Right lung (tissue), 5 donors: ENCODE measurements around the gene PAWR. TPM values are rescaled to one million over a fixed set of nuclear protein-coding genes. Genes with fewer than 3 reads are reported as not detected.
"Not testable (repeated sequence)": the region's sequence is repeated elsewhere in the genome, so short reads cannot be mapped to it uniquely, and the experiment has no call there.

Source experiments
- DNase-seq, 2 donors: peaks; one replicate each; pipeline ENCODE4 v3.0.0-alpha.2; 2013
- polyA plus RNA-seq, 5 donors: library from polyadenylated mRNA; unstranded; fragments of 120-200 nt; gene quantifications; one replicate each; pipeline versions ENCODE4 v1.2.1 to v1.2.3, GENCODE V29; 2013; ENCODE audit warnings: inconsistent platforms in 1 of 5, low replicate concordance in 1 of 5; ENCODE audit not compliant: insufficient read length in 5 of 5, insufficient read depth in 1 of 5

Gene PAWR
- polyA plus RNA-seq, 5 donors = 47.2 to 82.3 (median 71.3) TPM

- DNase-seq = no peak
These were observed 136.7 kb downstream of the PAWR start for GRCh38 chr12:79553863-79554574.

DNA sequence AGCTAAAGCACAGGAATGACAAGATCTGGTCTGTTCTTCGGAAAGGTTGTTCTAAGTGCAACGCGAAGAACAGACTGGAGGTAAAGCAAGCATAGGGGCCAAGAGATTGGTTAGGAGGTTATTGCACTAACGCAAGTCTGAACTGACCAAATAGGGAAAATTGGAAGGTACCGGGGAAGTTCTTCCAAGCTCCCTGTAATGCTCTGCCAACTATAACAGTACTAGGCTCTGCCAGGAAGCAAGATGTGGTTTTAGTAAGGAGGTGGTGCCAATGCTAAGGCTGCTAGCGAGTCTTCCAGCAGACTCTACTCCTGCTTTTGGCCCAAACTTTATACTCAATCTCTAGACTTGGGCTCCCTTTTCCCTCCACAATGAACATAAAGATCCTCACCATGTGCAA, 138.6 kb downstream of the PAWR start:
- DNase-seq = no peak

DNA sequence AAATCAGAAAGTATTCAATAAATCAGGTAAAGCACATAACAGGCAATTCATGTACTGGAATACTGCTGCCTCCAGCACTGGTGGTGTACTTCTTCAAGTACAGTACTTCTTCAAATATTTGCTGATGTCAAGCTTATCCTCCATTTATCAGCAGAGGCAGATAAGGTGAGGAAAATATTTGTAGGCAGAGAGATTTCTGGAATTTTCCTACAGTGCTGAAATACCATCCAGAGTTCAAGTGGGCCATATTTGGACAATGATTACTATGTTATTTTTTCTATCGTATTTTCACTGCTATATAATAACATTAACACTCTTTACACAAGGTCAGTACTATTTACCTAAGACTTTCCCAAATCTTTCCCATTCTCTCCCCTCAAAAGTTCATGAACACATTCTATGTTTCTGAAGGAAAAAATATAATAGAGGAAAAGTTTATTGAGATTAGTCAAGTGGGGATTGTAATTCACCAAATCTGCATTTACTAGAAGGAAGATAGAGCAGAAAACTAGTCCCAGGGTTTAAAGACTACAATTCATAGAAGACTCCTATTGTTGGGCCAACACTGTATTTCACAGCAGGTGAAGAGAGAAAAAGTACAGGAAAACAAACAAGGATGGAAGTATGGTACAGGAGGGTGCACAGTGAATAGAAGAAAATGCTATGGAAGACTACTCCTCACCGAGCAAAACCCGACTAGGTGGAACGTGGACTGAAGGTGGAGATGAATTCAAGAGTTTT, 141.1 kb downstream of the PAWR start:
- DNase-seq = no peak

GRCh38 chr12:79548610-79548924, 142.2 kb downstream of the PAWR start:
- DNase-seq = no peak

- DNase-seq = peak in 1 of 2 donors; percentile 55
These were observed 142.8 kb downstream of the PAWR start for GRCh38 chr12:79547735-79548609.

GRCh38 chr12:79547044-79547734, 143.6 kb downstream of the PAWR start:
- DNase-seq = no peak

GRCh38 chr12:79546466-79547043, 144.2 kb downstream of the PAWR start:
- no peak for DNase-seq

GRCh38 chr12:79544439-79544838, 146.3 kb downstream of the PAWR start:
- not testable (repeated sequence) for DNase-seq

DNA sequence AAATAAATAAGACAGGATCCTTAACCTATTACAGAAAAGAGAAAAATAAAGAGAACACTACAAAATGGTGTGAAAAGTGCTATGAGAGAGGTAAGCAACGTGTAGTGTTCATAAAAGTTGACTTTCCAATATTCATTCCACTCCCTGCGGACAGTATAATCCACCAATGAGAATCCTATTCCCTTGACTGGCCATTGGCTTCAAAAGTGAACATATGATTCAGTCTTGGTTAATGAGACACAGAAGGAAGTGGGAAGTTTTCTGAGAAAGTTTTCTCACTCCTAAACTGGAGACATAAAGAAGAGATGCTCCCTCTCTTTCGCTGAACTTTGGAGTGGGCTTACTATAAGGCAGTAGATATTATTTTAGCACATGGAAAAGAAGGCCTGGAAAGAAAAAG, 153.1 kb downstream of the PAWR start:
- DNase-seq = no peak

- DNase-seq = no peak
These were observed 155.0 kb downstream of the PAWR start for GRCh38 chr12:79535751-79536150.

Other genes starting within 250 kb of the PAWR start
- gene PPP1R12A, start 244.1 kb upstream of the PAWR start, polyA plus RNA-seq = 100 to 1,000 TPM in 4 of 5 donors, 10 to 100 TPM in 1; 66.7 to 160 (median 119) TPM